ENCODE results near the gene DPP6. TPM values are rescaled to one million over a fixed set of nuclear protein-coding genes. Genes with fewer than 3 reads are reported as not detected.

DPP6 gene
- total and polyA plus RNA-seq, 2 experiments from 2014 or later, result not detected

GRCh38 chr7:154598864-154599263 is 546.7 kb downstream of the DPP6 start (continued):
- TF ChIP-seq REST (IDR thresholded peaks at IDR 0.05; ENCODE audit: unreplicated experiment) (no peak), POLR2AphosphoS5 (IDR thresholded peaks at IDR 0.05; ENCODE audit: low read depth) (no peak)

- H3K9me2 ChIP-seq (ENCODE audit: insufficient read depth), result no peaks in the 10 kb centered on the region
- H3K36me3 ChIP-seq (ENCODE audit: insufficient read depth), result peaks cover 11% of the 10 kb centered on the region
- no peak for DNase-seq (ENCODE audit: low spot score)
- no peak overlapping the region for H3K4me2 ChIP-seq
- Mint-ChIP-seq H3K4me1 (no peaks in the 10 kb centered on the region), H3K36me3 (ENCODE audit: low read depth) (no peaks in the 10 kb centered on the region), H3K4me3 (no peak overlapping the region), H3K27me3 (ENCODE audit: insufficient read depth, low read depth, poor library complexity) (peaks cover 2% of the 10 kb centered on the region), H3K27ac (no peak overlapping the region), H3K9me3 (no peaks in the 10 kb centered on the region)
- H3K27me3 ChIP-seq (ENCODE audit: insufficient read depth), result no peaks in the 10 kb centered on the region
- H4K20me1 ChIP-seq (replicated peaks; ENCODE audit: insufficient read depth), result no peaks in the 10 kb centered on the region
- no peaks in the 10 kb centered on the region for H3F3A ChIP-seq (replicated peaks; ENCODE audit: low read depth)
- H3K27ac ChIP-seq (ENCODE audit: low read depth), result no peak overlapping the region
- H3K79me2 ChIP-seq (replicated peaks; ENCODE audit: insufficient read depth), result no peaks in the 10 kb centered on the region
- TF ChIP-seq JUNB (IDR thresholded peaks at IDR 0.05; ENCODE audit: unreplicated experiment), result no peak
- TF ChIP-seq NANOG (IDR thresholded peaks at IDR 0.05; ENCODE audit: borderline replicate concordance), result no peak
- no peak for TF ChIP-seq POLR2AphosphoS5 (IDR thresholded peaks at IDR 0.05; ENCODE audit: low read depth)
- no peak for TF ChIP-seq ZNF462 (CRISPR knock-in tag; IDR thresholded peaks at IDR 0.05)
- no peak for TF ChIP-seq CTCF (conservative IDR thresholded peaks at IDR 0.05; ENCODE audit: low read depth in 2 of 2)
- no peak for ATAC-seq
- H2AFZ ChIP-seq, result no peak overlapping the region
- no peak overlapping the region for H3K4me3 ChIP-seq
- no peaks in the 10 kb centered on the region for H3K4me1 ChIP-seq (ENCODE audit: insufficient read depth)
These were observed 558.7 kb downstream of the DPP6 start for GRCh38 chr7:154610903-154611302.
